ENCODE measurements around the gene TMTC3.

TMTC3 gene

DNA sequence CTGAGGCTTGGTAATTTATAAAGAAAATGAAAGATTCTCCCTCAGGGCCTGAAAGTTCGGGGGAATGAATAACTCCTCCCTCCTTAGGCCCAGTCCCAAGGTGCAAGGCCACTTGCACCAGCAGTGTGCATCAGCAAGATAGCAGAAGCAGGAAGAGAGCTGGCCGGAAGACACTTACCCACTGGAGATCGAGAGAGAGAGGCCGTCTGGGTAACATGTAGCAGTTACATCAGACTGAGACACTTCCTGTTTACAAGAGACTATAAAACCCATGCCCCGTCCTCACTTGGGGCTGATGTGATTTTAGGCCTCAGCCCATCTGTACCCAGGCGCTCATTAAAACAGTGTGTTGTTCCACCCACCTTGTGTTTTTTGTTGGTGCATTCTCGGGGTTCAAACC, 85.2 kb downstream of the TMTC3 start:
- DNase-seq (ENCODE audit: low spot score), result no peak

DNA sequence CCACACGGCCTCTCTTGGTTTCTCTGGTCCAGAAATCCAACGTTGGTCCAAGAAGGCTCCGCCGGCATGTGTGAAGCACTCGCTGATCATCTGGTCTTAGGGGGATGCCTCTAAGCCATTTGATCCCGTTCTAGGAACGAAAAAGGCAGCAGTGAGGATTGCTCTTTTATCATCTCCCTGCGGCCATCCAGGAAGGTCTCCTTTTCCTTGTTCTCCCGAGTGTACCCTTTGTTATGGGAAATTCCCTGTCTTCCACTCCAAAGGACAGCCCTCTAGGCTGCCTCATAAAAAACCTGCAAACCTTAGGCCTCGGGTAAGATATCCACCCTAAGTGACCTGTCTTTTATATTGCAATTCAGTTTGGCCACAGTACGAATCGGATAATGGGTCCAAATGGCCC, 85.8 kb downstream of the TMTC3 start:
- no peak for DNase-seq (ENCODE audit: low spot score)

DNA sequence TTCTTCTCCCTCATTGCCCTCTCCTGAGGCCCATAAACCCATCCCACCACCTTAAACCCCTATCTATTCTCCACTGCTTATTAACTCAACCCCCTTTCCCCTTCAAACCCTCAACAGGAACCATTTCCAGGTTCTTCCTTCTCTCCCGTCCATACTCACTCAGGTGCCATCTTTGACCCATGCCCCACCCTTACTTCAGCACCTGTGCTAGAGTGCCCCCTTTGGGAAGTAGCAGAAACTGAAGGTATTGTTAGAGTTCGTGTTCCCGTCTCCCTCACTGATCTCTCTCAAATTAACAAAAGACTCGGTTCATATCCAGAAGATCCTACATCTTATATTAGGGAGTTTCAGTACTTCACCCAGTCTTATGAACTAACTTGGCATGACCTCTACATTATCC, 86.6 kb downstream of the TMTC3 start:
- no peak for DNase-seq (ENCODE audit: low spot score)

DNA sequence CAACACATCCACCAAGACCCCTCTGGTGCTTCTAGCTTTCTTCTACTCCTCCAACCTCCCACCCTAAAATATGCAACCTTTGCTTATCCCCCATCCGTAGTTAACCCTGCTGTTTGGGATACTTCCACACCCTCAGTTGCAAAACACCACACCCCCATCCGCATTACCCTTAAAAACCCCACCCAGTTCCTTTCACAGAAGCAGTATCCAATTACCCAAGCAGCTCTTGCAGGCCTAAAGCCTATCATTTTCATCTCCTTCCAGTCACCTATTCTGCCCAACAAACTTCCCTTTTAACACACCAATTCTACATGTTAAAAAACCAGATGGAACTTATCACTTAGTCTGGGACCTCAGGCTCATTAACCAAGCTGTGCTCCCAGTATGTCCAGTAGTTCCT, 88.2 kb downstream of the TMTC3 start:
- no peak for DNase-seq (ENCODE audit: low spot score)

DNA sequence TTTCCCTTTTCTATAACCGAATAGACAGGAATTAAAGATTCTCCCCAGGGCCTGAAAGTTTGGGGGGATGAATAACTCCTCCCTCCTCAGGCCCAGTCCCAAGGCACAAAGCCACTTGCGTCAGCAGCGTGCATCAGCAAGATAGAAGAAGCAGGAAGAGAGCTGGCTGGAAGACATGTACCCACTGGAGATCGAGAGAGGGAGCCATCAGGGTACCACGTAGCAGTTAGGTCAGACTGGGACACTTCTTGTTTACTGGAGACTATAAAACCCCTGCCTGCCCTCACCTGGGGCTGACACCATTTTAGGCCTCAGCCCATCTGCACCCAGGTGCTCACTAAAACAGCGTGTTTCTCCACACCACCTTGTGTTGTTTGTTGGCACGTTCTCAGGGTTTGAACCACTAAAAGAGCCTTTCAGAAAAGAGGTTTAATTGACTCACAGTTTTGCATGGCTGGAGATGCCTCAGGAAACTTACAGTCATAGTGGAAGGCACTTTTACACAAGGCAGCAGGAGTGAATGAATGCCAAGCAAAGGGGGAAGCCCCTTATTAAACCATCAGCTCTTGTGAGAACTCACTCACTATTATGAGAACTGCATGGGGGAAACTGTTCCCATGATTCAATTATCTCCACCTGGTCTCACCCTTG, 93.2 kb downstream of the TMTC3 start:
- no peak for DNase-seq (ENCODE audit: low spot score)

DNA sequence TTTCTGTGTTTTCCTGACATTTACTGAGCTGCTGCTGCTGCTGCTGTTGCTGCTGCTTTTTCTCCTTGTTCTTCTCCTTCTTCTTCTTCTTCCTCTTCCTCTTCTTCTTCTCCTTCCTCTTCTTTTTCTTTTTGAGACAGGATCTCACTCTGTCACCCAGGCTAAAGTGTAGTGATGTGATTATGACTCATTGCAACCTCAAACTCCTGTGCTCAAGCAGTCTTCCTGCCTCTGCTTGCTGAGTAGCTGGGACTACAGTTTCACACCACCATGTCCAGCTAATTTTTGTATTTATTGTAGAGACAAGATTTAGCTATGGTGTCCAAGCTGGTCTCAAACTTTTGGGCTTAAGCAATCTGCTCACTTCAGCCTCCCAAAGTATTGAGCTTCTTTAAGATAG, 95.8 kb downstream of the TMTC3 start:
- DNase-seq (ENCODE audit: low spot score), result peak; percentile 86

DNA sequence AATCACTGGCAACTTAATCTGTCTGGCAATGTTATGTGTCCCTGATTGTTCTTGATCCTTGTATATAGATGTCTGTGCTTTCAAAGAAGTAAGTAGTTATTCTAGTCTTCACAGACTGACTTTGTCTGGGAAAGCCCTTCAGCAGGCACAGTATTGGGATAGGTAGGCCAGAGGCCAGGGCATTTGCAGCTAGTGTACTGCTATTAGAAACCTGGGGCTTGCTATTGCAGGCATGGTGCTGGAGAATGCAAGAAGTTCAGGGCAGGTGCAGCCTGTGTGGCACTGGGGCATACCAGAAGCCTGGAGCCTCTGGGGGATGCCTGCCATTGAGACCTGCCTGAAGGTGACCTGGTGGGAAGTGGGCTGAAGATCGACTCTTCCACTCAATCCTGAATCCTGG, 96.3 kb downstream of the TMTC3 start:
- no peak for DNase-seq (ENCODE audit: low spot score)

DNA sequence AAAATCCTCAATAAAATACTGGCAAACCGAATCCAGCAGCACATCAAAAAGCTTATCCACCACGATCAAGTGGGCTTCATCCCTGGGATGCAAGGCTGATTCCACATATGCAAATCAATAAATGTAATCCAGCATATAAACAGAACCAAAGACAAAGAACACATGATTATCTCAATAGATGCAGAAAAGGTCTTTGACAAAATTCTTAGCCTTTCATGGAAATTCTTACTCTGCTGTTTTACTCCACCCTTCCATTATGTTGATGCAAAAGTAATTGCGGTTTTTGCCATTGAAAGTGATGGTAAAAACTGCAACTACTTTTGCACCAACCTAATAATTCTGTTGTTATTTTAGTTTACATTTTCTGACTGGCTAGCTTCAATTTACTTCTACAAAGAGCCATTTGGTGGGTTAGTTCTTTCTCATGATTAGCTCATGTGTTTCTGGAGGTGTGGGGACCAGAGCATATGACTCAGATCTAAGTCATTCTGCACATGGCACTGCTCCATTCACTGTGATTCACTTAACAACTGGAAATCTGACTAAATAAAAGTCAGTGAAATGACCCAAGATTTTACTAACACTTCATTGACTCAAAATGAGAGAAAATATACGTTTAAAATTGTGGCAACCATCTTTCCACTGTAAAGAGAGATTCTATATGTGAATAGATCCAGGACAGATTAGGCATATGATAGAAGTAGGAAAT, 99.9 kb downstream of the TMTC3 start:
- DNase-seq (ENCODE audit: low spot score), result peak; percentile 98

DNA sequence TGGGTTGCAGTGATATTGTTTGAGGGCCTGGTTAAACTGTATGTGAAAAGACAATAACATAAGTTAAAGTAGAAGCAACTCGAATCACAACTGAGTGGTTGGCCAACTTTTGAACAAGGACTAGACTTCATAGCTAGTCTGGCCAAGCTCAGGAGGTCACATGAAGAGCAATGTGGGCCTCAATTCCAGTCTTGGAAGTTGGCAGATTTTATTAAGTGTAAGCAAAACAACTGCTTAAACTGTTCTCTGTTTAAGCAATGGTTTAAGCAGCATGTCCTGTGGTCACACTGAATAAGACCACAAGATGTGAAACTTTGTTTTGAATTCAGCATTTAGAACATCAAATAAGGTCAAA, 100.4 kb downstream of the TMTC3 start:
- DNase-seq (ENCODE audit: low spot score), result no peak

DNA sequence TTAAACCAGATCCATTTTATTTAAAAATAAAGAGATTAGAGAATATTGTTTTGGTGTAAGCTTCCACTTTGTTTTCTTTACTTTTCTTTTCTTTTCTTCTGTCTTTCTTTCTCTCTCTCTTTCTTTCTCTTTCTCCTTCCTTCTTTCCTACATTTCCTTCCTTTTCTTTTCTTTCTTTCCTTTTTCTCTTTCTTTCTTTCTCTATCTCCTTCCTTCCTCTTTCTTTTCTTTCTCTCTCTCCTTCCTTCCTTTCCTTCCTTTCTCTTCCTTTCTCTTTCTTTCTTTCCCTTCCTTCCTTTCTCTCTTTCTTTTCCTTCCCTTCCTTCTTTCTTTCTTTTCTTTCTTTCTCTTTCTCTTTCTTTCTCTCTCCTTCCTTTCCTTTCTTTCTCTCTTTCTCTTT, 100.8 kb downstream of the TMTC3 start:
- DNase-seq (ENCODE audit: low spot score), result no peak

DNA sequence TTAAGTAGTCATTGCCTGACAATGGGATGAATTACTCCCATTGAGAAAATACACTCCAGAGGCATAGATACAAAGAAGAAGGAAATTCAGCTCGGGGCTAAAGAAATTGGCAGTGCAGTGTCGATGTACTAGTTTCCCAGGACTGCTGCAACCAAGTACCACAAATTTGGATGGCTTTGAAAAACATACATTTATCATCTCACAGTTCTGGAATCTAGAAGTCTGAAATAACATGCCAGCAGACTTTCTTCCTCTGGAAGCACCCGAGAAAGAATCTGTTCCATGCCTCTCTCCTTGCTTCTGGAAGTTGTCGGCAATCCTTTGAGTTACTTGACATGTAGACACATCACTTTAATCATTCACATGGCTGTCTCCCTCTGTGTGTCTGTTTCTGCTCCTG, 101.9 kb downstream of the TMTC3 start:
- DNase-seq (ENCODE audit: low spot score), result no peak

DNA sequence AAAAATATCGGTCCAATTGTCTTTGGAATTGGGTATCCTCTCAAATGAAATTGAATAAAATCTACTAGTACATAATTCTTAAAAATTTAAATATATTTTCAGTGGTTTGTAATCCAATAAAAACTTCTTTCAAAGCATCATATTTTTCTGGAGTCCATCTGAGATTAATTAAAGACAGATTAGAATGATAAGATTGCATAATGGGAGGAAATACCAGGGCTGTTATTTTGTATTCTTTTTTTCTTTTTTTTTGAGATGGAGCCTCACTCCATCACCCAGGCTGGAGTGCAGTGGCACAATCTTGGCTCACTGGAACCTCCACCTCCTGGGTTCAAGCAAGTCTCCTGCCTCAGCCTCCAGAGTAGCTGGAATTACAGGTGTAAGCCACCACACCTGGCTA, 103.8 kb downstream of the TMTC3 start:
- DNase-seq (ENCODE audit: low spot score), result no peak

DNA sequence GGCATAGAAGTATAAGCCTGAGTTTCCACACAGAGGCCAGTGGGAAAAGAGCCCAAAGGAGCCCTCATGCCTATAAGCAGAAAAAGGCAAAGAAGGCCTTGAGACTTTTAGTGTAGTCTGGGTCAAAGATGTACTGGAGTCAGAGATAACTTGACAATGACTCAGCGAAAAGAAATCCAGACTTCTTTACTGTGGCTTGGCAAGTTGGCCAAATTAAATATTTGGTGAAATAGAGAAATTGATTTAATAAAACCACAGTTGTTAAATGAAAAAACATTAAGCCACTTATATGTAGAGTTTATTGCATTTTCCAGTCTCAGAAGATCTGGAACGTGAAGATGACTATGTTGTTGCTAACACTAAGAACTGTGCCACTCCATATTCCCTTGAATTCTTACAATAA, 105.1 kb downstream of the TMTC3 start:
- peak; percentile 16 for DNase-seq (ENCODE audit: low spot score)

DNA sequence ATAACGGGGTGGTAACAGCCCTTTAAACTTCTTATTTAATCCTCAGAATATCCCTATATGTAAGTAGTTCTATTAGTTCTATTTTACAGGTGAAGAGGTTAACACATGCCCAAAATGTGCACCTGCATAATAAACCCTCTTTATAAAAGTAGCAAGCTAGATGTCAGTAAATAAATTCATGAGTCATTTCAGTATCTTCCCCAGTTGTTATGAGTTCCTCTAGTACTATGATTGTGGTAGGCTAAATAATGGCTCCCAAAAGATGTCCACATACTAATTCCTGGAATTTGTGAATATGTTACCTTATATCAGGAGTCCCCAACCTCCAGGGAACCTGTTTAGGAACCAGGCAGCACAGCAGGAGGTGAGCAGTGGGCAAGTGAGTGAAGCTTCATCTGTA, 106.5 kb downstream of the TMTC3 start:
- no peak for DNase-seq (ENCODE audit: low spot score)

Data from RKO (cell line).